NCI-H345 treated with DMSO at 0.1 percent for 48 hours (cell line): ENCODE results near the gene CPLX1.
"Not testable (repeated sequence)": the region's sequence is repeated elsewhere in the genome, so short reads cannot be mapped to it uniquely, and the experiment has no call there.

ENCODE experiments used
- DNase-seq: peaks from one replicate; lab custom pipeline; 2025; ENCODE audit not compliant: unreplicated experiment; lab: John Stamatoyannopoulos, UW

Gene CPLX1

DNA sequence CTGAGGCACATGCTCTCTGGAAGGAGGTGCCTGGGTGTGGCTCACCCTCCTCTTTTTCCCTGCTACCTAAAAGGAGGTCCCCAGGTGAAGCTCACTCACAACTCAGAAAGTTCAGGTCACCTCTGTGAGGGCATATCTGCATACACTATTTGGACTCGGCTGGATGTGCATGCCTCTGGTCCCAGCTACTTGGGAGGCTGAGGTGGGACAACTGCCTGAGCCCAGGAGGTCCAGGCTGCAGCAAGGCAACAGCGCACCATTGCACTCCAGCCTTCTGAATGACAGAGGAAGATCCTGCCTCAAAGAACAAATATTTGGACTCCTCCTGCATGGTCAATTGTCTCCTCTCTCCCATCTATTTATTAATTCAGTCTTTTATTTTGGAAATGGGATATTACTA, 46.4 kb downstream of the CPLX1 start:
- DNase-seq: no peak

DNA sequence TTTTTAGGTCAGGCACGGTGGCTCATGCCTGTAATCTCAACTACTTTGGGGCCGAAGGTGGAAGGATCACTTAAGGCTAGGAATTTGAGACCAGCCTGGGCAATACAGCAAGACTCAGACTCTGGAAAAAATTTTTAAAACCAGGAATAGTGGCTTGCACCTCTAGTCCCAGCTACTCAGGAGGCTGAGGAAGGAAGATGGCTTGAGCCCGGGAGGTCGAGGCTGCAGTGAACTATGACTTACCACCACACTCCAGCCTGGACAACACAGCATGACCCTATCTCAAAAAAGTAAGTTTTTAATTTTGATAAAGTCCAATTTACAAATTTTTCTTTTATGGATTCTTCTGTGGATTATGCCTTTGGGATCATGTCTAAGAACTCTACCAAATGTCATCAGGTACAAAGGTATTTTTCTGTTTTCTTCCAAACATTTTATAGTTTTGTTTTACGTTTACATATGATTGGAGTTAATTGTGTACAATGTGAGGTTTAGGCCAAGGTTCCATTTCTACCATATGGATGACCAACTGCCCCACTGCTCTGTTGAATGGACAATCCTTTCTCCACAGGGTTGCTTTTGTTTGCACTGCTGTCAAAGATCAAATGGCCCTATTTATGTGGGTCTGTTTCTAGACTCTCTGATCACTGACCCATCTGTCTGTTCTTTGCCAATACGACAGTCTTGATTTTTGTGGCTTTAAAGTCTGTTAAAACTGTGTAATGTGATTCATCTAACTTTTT, 48.2 kb downstream of the CPLX1 start:
- DNase-seq: no peak

DNA sequence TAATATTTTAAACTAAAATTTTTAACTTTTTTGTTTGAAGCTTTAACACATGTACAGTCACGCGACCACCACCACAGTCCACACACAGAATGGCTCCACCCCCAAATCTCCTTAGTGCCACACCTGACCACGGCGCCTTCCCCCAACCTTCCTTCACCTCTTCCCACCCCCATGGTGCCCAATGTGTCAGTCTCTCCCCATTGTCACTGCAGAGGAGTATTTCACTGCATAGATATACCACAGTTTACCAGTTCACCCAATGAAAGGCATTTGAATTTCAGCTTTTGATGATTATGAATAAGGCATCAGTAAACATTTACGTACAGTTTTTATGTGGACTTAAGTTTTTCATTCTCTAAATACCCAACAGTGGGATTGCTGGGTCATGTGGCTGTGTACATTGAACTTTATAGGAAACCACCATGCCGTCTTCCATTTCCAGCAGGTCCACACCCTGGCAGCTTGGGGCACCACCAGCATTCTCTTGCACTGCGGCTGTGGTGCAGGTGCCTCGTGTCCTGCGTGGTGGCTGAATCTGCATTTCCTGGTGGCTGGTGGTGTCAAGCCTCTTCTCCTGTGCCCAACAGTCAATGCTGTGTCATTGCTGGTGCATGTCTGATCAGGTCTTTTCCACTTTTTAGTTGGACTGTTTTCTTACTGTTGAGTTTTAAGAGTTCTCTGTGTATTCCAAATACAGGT, 49.0 kb downstream of the CPLX1 start:
- no peak for DNase-seq

DNA sequence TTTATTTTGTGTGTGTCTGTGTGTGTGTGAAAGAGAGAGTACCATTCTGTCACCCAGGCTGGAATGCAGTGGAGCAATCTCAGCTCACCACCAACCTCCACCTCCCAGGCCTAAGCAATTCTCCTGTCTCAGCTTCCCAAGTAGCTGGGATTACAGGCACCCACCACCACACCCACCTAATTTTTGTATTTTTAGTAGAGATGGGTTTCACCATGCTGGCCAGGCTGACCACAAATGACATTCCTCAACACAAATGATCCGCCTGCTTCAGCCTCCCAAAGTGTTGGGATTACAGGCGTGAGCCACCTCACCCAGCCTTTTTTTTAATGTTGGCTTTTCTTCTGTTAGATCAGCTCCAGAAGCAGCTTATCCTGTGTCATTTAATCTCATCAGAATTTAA, 50.4 kb downstream of the CPLX1 start:
- not testable (repeated sequence) for DNase-seq

DNA sequence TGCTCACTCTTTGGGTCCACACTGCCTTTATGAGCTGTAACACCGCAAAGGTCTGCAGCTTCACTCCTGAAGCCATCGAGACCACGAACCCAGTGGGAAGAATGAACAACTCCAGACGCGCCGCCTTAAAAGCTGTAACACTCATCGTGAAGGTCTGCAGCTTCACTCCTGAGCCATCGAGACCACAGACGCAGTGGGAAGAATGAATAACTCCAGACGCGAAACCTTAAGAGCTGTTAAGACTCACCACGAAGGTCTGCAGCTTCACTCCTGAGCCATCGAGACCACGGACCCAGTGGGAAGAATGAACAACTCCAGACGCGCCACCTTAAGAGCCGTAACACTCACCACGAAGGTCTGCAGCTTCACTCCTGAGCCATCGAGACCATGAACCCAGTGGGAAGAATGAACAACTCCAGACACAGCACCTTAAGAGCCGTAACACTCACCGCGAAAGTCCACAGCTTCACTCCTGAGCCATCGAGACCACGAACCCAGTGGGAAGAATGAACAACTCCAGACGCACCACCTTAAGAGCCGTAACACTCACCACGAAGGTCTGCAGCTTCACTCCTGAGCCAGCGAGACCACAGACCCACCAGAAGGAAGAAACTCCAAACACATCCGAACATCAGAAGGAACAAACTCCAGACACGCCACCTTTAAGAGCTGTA, 51.4 kb downstream of the CPLX1 start:
- not testable (repeated sequence) for DNase-seq

DNA sequence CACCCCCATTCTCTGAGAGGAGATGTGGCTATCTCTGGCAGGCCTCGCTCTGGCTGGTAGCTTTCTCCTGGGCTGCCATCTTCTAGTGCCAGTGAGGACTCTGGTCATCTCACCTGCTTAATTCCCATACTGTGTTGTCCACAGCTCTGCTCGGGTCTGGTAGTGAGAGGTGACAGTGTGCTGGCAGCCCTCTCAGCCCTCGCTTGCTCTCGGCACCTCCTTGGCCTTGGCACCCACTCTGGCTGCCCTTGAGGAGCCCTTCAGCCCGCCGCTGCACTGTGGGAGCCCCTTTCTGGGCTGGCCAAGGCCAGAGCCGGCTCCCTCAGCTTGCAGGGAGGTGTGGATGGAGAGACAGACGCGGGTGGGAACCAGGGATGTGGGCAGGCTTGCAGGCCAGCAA, 52.7 kb downstream of the CPLX1 start:
- DNase-seq: no peak

DNA sequence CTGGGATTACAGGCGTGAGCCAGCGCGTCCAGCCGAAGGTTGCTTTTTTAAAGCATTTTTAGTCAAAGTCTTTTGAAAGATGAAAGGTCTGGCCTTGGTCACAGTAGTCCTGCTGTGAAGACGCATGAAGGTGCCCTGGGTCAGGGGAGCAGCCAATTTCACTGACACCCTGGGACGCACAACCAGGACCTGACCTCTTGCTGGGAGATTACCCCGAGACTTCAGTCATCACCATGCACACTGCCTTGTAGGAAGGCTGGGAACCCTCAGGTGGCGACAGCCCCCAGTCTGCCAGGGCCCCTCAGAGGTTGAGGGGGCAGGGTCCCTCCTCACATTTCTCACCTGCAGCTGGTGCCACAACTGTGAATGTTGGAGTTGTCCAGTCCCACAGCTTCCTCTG, 53.2 kb downstream of the CPLX1 start:
- DNase-seq: no peak

DNA sequence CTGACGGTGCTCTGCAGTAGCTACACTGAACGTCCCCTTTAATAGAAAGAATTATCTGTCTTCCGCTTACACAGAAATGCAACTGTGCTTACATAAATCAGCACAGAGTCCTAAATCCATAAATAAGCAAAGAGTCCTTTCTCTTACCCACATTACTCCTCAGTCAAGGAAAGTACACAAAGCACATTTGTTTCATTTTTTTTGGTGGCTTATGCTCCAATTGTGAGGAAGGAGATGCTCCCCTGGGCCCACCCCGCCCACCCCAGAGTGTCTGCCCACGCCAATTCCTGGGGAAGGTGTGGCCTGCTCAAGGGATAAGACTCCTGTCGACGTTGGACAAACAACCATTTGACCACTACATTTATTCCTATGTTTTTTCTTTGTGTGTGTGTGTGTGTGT, 53.8 kb downstream of the CPLX1 start:
- DNase-seq: no peak

DNA sequence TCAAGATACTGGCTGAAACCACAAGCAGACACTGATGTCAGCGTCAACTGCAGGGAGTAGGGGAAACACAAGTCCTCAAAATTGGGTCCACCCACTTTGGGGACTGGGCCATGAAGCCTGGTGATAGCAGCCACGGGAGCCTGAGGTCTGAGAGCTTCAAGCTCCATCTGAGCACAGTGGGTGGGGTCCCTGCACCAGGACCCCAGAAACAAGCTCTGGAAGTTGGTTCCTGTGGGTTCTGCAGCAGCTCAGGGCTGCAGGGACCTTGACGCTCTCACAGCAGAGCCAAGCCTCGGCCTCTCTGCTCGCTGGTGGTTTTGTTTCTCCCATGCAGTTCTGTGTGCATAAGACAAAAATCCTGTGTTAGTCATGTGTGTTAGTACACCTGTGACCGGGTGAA, 54.5 kb downstream of the CPLX1 start:
- DNase-seq: no peak

DNA sequence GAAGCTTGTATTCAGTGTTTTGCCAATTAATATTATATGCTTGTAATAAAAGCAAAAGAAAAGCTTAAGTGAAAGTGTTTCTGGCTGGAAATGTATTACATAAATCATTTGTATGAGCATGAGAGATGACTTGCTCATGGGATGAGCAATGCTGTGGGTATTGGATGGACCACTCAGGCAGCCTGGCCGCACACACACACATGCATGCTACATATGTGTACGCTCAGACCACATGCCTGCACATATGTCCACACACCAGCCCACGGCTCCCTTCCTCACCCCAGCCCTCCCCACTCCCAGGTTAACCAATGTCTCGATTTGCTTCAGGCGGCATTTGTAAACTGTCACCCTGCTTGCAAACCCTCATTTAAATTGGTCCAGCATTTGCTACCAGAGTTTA, 55.9 kb downstream of the CPLX1 start:
- DNase-seq: no peak

DNA sequence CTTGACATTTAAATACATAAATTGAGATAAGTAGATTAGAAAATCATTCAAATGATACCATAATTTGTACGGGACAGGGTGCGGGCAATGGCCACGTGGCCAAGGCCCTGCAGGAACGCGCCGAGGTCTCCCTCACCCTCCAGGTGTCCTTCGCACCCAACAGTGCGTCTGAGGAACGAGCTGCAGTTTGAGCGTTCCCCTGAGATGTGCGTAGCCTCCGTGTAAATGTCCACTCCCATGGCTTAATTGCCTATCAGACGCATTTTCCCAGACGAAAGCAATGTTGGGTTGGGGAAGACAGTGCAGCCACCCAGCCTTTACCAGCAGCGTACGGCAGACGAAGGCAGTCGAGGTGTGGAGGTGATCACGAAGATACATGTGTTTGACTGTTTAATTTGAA, 56.4 kb downstream of the CPLX1 start:
- no peak for DNase-seq

DNA sequence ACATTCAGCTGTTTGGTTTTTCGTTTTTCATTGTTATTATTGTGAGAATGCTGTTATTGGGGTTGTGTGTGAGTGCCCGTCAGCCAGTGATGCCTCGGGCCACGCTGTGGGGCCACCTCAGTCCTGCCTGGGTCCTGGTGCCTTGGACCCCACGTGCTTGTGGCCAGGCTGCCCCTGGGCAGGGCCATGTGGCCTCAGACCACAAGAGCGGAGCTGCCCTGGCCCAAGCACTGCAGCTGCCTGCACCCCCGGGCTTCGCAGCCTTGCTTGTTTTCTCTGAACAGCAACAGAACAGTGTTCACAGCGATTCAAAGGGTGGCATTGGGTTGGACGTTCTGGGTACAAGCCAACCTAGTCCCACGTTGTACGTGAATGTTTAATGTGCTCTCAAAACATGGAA, 56.9 kb downstream of the CPLX1 start:
- no peak for DNase-seq

DNA sequence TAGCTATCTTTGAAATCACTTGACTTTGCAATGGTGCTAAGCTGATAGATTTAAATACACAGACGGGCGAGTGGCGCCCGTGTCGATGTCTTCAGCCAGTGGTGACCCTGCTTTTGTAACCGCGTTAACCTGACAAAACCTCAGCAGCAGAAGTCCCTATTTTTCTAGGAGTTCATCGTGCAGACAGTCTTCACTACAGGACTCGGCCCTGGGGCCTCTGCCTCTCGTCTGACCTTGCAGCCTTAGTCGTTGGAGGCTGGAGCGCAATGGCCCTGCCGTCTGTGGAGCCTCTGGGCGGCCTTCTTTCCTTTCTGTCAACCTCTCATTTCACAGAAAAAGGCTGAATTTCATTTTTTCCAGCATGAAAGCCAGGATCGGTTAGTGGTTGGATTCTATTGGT, 57.9 kb downstream of the CPLX1 start:
- DNase-seq: no peak

DNA sequence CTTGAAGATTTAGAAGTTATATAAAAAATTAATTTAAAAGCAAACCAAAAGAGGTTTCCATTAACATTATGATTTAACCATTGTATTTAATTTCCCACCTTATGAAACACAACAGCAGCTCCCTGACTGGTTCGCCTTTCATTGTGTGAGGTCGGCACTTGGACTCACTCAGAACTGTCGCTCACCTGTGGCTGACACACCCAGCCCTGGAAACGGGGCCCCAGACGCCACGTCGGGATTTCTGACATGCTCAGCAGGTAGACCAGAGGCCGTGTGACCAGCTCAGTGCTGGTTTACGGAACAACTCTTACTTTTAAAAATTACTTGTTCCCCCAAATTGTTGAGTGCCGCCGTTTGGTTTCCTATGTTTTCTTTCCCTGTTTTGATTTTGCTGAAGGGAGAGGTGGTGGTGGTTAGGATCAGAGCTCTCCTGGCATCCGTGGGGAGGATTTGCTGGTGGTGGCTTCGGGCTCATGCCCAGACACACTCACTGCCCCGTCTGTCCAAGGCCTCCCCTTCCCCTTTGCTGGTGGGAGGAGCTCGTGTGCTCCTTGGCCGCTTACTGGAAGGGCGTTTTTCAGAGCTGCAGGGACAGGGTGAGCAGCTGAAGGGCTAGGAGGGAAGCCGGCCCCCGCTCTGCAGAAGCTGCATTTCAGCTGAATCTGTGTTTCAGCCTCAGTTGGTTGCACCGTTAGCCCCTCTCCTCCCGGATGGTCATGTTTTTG, 59.2 kb downstream of the CPLX1 start:
- DNase-seq: no peak

DNA sequence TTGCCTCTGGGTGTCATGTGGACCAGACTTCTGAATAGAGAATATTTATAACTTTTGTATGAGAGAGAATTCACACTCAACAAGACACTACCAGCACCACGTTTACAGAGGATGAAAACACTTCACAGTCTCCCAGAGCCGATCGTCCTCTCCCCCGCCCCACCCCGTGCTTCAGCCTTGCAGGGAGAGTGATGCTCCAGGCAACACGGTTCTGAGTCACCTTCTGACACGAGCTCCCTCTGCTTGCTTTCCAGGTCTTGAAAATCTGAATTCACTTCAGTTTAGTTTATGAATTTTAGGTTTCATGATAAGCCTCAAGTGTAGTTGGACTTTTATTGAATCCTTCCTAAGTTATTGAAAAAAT, 59.8 kb downstream of the CPLX1 start:
- no peak for DNase-seq

DNA sequence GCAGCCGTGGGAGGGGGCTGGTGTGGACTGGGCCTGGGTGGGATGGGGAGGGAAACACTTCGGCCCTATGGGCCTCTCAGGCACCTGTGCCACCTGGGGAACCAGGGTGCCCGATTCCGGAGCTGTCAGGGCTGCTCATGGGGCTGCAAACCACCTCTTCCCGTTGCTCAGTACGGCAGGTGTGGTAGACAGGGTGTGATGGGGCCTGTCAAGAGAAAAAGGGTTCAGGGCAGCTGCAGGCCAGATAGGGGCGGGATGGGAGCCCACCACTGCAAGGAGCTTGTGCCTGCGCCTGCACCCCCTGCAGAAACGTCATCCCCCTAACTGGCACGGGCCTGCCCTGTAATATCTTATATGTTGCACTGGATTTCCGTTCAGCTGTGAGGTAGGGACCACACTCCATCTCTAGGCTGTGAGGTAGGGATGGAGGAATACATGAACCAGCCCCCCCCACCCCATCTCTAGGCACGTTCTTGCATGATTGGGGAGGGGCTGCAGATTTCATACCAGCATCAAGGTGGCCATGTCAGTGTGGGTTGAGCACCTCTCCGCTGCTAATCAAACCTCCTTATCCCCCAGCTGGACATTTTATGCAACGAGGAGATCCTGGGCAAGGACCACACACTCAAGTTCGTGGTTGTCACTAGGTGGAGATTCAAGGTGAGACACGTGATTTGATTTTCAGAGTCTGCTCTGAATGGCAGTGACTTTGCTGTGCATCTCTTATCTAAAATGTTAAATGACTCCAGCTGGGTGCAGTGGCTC, 61.3 kb downstream of the CPLX1 start:
- DNase-seq: no peak

DNA sequence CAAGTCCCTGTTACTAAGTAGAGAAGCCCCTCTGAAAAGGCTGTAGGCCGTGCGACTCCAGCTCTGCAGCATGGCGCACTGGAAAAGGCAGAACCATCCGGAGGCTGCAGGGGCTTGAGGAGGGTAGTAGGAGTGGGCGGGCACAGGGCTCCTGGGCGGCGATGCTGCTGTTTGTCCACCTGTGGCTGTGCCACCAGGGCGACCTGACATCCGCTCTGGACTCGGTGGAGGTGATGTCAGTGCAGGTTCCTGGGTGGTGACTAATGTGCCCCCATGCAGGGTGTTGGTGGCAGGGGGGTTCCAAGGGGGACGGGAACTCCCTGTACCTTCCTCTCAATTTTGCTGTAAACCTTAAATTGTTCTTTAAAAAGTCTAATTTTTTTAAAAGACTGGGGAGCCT, 62.0 kb downstream of the CPLX1 start:
- DNase-seq: no peak

DNA sequence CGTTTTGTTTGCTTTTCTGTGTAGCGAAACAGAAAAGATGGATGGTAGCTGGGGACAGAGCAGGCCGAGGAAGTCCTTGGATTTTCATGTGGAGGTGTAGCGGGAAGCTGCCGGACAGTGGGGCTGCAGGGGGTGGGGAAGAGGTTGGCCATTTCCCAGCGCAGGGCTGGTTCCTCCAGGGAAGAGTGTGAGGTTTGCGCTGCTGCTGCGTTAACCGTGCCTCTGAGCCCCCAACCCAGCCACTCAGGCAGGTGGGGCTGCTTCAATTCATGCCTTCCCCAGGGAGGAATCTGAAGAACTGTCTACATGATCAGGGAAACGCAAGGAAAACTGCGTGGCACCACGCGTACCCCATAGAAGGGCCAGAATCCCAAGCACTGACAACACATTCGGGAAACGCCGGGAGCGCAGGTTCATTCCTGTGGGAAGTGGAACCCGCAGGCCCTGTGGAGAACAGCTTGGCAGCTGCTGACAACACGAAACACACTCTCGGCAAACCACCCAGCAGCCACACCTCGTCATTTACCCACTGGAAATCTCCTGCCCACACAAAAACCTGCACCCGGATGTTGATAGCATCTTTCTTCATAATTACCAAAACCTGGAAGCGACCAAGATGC, 62.6 kb downstream of the CPLX1 start:
- no peak for DNase-seq

DNA sequence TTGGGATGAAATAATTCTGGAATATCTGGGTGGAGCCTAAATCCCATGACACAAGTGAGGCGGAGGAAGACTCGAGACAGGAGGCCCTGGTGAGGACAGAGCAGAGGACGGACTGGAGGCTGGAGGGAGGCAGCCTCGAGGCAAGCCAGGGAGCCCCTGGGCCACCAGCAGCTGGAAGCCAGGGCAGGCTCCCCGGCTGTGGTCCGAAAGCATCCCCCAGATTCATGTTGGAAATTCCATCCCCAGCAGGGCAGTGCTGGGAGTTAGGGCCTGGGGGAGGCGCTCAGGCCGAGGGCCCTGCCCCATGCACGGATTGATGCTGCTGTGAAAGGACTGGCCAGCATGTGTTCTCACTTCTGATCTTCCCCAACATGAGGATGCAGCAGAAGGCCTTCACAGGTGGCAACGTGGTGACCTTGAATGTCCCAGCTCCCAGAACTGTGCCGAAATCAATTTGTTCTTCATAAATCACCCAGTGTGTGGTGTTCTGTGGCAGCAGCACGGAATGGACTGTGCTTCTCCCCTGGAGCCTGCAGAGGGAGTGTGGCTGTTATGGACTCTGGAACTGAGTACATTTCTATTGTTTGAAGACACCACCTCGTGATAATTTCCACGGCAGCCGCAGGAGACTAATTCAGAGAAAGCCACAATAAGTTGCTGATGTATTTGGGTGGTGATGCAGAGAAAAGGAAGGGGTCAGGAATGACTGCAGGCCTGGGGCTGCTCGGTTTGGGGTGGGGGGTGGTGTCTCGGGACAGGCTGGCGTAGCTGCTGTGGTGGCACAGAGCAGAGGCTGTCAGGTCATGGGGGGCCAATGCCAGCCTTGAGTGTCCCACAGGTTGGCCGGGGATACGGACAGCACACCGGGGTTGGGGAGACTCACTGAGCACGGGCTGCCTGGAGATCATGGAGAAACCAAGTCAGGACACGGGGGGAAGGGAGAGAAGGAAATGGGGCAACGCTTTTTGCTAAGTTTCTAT, 63.4 kb downstream of the CPLX1 start:
- DNase-seq: no peak
